Gastrocnemius medialis (tissue), 4 donors: Measurements from ENCODE around the gene GNB5. TPM values are rescaled to one million over a fixed set of nuclear protein-coding genes. Genes with fewer than 3 reads are reported as not detected.

Source experiments
- ATAC-seq, 2 donors: fragments of 150-250 bp; one replicate each; pipeline ENCODE4 v1.9.1; 2016
- DNase-seq, 2 donors: peaks; one replicate each; pipeline ENCODE4 v3.0.0-alpha.2; 2019
- H3K27ac ChIP-seq, 4 donors: fragments of 200-600 bp; sonication (generic); 1 replicate in 1 of 4; 2 replicates in 3 of 4; pipeline ENCODE4 v1.5.1; 2016 to 2018; ENCODE audit warnings: mild to moderate bottlenecking in 2 of 4, moderate library complexity in 1 of 4
- H3K27me3 ChIP-seq, 3 donors: fragments of 200-600 bp; sonication (generic) in 2 of 3; 1 replicate in 1 of 3; 2 replicates in 2 of 3; pipeline versions ENCODE4 v1.5.1 to v1.6.0; 2016 to 2019; ENCODE audit warnings: mild to moderate bottlenecking in 1 of 3, moderate library complexity in 1 of 3
- H3K36me3 ChIP-seq, 2 donors: fragments of 200-600 bp; sonication (generic) in 1 of 2; one replicate each; pipeline ENCODE4 v1.5.1; 2017 to 2018
- H3K4me1 ChIP-seq, 2 donors: fragments of 200-600 bp; sonication (generic) in 1 of 2; one replicate each; pipeline ENCODE4 v1.5.1; 2016 to 2017; ENCODE audit warnings: mild to moderate bottlenecking in 2 of 2
- H3K4me3 ChIP-seq, 4 donors: fragments of 200-600 bp; sonication (generic) in 3 of 4; 1 replicate in 1 of 4; 2 replicates in 3 of 4; pipeline ENCODE4 v1.5.1; 2016 to 2019; ENCODE audit warnings: mild to moderate bottlenecking in 2 of 4
- H3K9me3 ChIP-seq, 3 donors: fragments of 200-600 bp; sonication (generic) in 2 of 3; 1 replicate in 1 of 3; 2 replicates in 2 of 3; pipeline ENCODE4 v1.5.1; 2016 to 2019
- POLR2A ChIP-seq, 2 donors: fragments of 450-650 bp; IDR thresholded peaks; one replicate each; pipeline ENCODE4 v1.6.1; 2017; ENCODE audit warnings: antibody characterized with exemption in 2 of 2, mild to moderate bottlenecking in 2 of 2, moderate library complexity in 2 of 2
- in situ Hi-C, 4 donors: fragments of 200-750 bp; cut with MboI; loops; one replicate each; pipeline versions ENCODE4 v1.15.0 to v1.8.0; 2017; ENCODE audit warnings: low sequenced_read_pairs in 4 of 4
- intact Hi-C: fragments of 100-400 bp; cut with DNase I; formaldehyde crosslinking; loops from one replicate; pipeline ENCODE4 v1.15.1; 2023; ENCODE audit warnings: low total_unique reads
- total RNA-seq, 4 donors: library from RNA; depleted of rRNA; stranded (reverse); fragments of >200 nt; gene quantifications; one replicate each; pipeline versions ENCODE4 v1.1.0 to v1.2.3, GENCODE V29; 2016
- TF ChIP-seq, protein P1 (sequence below), 5 experiments: fragments of 450-650 bp in 3 of 5; fragments of 200-600 bp in 2 of 5; sonication (generic) in 2 of 5; IDR thresholded peaks in 4 of 5; conservative IDR thresholded peaks in 1 of 5; 1 replicate in 4 of 5; 2 replicates in 1 of 5; pipeline ENCODE4 v1.5.1; 2016 to 2019; ENCODE audit warnings: antibody characterized with exemption in 5 of 5, mild to moderate bottlenecking in 3 of 5, moderate library complexity in 3 of 5

The GNB5 gene
- total RNA-seq, 4 donors from 2014 or later: 2.9 to 4.6 (median 3.6) TPM

- Histone ChIP-seq H3K27me3 (no peaks in the 10 kb centered on the region), H3K4me1 (no peaks in the 10 kb centered on the region), H3K4me3 (no peak overlapping the region), H3K36me3 (no peaks in the 10 kb centered on the region), H3K9me3 (no peaks in the 10 kb centered on the region), H3K27ac (no peak overlapping the region)
- no peak for DNase-seq
- in situ Hi-C loops (no loop called here), intact Hi-C loops (no loop called here)
- no peak for ATAC-seq
- TF ChIP-seq POLR2A (IDR thresholded peaks at IDR 0.05): no peak
- TF ChIP-seq, protein P1, sequence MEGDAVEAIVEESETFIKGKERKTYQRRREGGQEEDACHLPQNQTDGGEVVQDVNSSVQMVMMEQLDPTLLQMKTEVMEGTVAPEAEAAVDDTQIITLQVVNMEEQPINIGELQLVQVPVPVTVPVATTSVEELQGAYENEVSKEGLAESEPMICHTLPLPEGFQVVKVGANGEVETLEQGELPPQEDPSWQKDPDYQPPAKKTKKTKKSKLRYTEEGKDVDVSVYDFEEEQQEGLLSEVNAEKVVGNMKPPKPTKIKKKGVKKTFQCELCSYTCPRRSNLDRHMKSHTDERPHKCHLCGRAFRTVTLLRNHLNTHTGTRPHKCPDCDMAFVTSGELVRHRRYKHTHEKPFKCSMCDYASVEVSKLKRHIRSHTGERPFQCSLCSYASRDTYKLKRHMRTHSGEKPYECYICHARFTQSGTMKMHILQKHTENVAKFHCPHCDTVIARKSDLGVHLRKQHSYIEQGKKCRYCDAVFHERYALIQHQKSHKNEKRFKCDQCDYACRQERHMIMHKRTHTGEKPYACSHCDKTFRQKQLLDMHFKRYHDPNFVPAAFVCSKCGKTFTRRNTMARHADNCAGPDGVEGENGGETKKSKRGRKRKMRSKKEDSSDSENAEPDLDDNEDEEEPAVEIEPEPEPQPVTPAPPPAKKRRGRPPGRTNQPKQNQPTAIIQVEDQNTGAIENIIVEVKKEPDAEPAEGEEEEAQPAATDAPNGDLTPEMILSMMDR (IDR thresholded peaks at IDR 0.05 in 4 of 5, conservative IDR thresholded peaks at IDR 0.05 in 1 of 5): no peak
Measured at GRCh38 chr15:52154896-52155865, 36.0 kb downstream of the GNB5 start.

- DNase-seq (no peak), ATAC-seq (no peak)
- H3K9me3 ChIP-seq: no peaks in the 10 kb centered on the region
- H3K4me3 ChIP-seq: no peak overlapping the region
- no peaks in the 10 kb centered on the region for H3K27me3 ChIP-seq
- H3K4me1 ChIP-seq: no peaks in the 10 kb centered on the region
- no peak overlapping the region for H3K27ac ChIP-seq
- H3K36me3 ChIP-seq: no peaks in the 10 kb centered on the region
- intact Hi-C loops: no loop called here
- TF ChIP-seq POLR2A (IDR thresholded peaks at IDR 0.05): no peak
- TF ChIP-seq, protein P1 (IDR thresholded peaks at IDR 0.05 in 4 of 5, conservative IDR thresholded peaks at IDR 0.05 in 1 of 5): no peak
- in situ Hi-C loops: no loop called here
Measured at GRCh38 chr15:52153900-52154895, 37.0 kb downstream of the GNB5 start.

DNA sequence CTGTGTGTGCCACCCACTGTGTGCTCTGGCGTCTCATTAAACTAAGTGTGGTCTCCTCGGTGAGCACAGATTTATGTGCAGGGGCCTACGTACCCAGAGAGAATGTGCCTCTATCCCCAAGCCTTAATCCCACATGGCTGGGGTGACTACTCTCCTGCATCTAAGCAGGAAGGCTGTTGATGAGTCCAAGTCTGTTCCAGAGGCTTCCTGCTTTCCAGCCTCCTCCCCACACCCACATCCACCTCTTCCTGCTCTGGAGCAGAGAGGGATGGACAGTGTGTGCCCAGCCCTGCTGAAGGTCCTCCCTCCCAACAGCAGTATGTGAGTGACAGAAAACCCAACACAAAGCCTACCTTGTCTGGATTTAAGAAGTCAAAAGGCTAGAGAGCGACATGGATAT lies 39.8 kb downstream of the GNB5 start:
- TF ChIP-seq, protein P1 (IDR thresholded peaks at IDR 0.05 in 4 of 5, conservative IDR thresholded peaks at IDR 0.05 in 1 of 5): no peak
- no peak for TF ChIP-seq POLR2A (IDR thresholded peaks at IDR 0.05)
- no peaks in the 10 kb centered on the region for H3K36me3 ChIP-seq
- intact Hi-C loops (no loop called here), in situ Hi-C loops (no loop called here)
- no peaks in the 10 kb centered on the region for H3K27me3 ChIP-seq
- no peak overlapping the region for H3K4me3 ChIP-seq
- H3K4me1 ChIP-seq: no peaks in the 10 kb centered on the region
- ATAC-seq (no peak), DNase-seq (no peak)
- no peaks in the 10 kb centered on the region for H3K9me3 ChIP-seq
- H3K27ac ChIP-seq: no peak overlapping the region

GRCh38 chr15:52150871-52151270 lies 40.3 kb downstream of the GNB5 start:
- TF ChIP-seq, protein P1 (IDR thresholded peaks at IDR 0.05 in 4 of 5, conservative IDR thresholded peaks at IDR 0.05 in 1 of 5): no peak
- TF ChIP-seq POLR2A (IDR thresholded peaks at IDR 0.05): no peak
- Histone ChIP-seq H3K36me3 (no peaks in the 10 kb centered on the region), H3K27ac (no peak overlapping the region), H3K4me3 (no peak overlapping the region), H3K4me1 (no peaks in the 10 kb centered on the region), H3K27me3 (no peaks in the 10 kb centered on the region), H3K9me3 (no peaks in the 10 kb centered on the region)
- no peak for DNase-seq
- in situ Hi-C loops (no loop called here), intact Hi-C loops (no loop called here)
- ATAC-seq: no peak
